DND-41 (cell line): ENCODE measurements around the gene PDE1C.

Source experiments
- ATAC-seq: fragments of 200-7000 bp; cut with Tn5 transposase; 3 replicates; pipeline ENCODE4 v1.9.1; 2021; ENCODE audit warnings: low read depth; ENCODE audit not compliant: insufficient read depth
- DNase-seq: peaks from one replicate; pipeline ENCODE4 v3.0.0-alpha.2; 2020
- H2AFZ ChIP-seq: 2 replicates; pipeline ENCODE4 v1.6.0; 2012; ENCODE audit warnings: low read depth, low read length
- H3K27ac ChIP-seq: 2 replicates; pipeline ENCODE4 v1.5.1; 2012; ENCODE audit warnings: low read length, inconsistent platforms
- H3K27me3 ChIP-seq: fragments of 200-600 bp; sonication (generic); 2 replicates; pipeline ENCODE4 v1.6.0; 2012; ENCODE audit warnings: low read length, mild to moderate bottlenecking, inconsistent platforms; ENCODE audit not compliant: insufficient read depth, poor library complexity
- H3K36me3 ChIP-seq: 2 replicates; pipeline ENCODE4 v1.5.1; 2012; ENCODE audit warnings: low read length, inconsistent platforms; ENCODE audit not compliant: insufficient read depth
- H3K4me1 ChIP-seq: 2 replicates; pipeline ENCODE4 v1.5.1; 2012; ENCODE audit warnings: mild to moderate bottlenecking, low read length; ENCODE audit not compliant: insufficient read depth
- H3K4me2 ChIP-seq: 2 replicates; pipeline ENCODE4 v1.6.0; 2012; ENCODE audit warnings: mild to moderate bottlenecking, moderate library complexity, low read length, inconsistent platforms; ENCODE audit not compliant: insufficient read depth
- H3K4me3 ChIP-seq, 2 experiments: fragments of 200-600 bp in 1 of 2; shearing (Covaris generic) in 1 of 2; 2 replicates each; pipeline ENCODE4 v1.5.1; 2012 to 2016; ENCODE audit warnings: inconsistent platforms in 2 of 2, low read length in 2 of 2, mild to moderate bottlenecking in 2 of 2, low read depth in 1 of 2, moderate library complexity in 1 of 2
- H3K79me2 ChIP-seq: 2 replicates; pipeline ENCODE4 v1.6.0; 2012; ENCODE audit warnings: low read length, inconsistent platforms; ENCODE audit not compliant: insufficient read depth
- H3K9ac ChIP-seq: 2 replicates; pipeline ENCODE4 v1.6.0; 2012; ENCODE audit warnings: low read depth, mild to moderate bottlenecking, inconsistent platforms, low read length, moderate library complexity
- H3K9me3 ChIP-seq: 2 replicates; pipeline ENCODE4 v1.5.1; 2012; ENCODE audit warnings: low read length, moderate library complexity, mild to moderate bottlenecking, inconsistent platforms; ENCODE audit not compliant: insufficient read depth, severe bottlenecking
- H4K20me1 ChIP-seq: 2 replicates; pipeline ENCODE4 v1.6.0; 2012; ENCODE audit warnings: low read length; ENCODE audit not compliant: insufficient read depth
- CTCF ChIP-seq: IDR thresholded peaks from 2 replicates; pipeline ENCODE4 v1.5.1; 2012; ENCODE audit warnings: borderline replicate concordance, low read length, moderate library complexity, mild to moderate bottlenecking; ENCODE audit not compliant: poor library complexity, severe bottlenecking; ENCODE audit errors: extremely low read depth
- EZH2 ChIP-seq: IDR thresholded peaks from 3 replicates; pipeline ENCODE4 v1.6.1; 2012; ENCODE audit warnings: borderline replicate concordance, low read depth, mild to moderate bottlenecking, moderate library complexity, low read length, inconsistent platforms; ENCODE audit not compliant: severe bottlenecking

PDE1C gene

GRCh38 chr7:31954500-31954899 is 115.7 kb downstream of the PDE1C start:
- no peaks in the 10 kb centered on the region for H3K4me1 ChIP-seq
- no peak overlapping the region for H2AFZ ChIP-seq
- no peaks in the 10 kb centered on the region for H3K79me2 ChIP-seq
- no peak for TF ChIP-seq CTCF
- TF ChIP-seq EZH2, result no peak
- H3K36me3 ChIP-seq, result no peaks in the 10 kb centered on the region
- H3K4me2 ChIP-seq, result no peak overlapping the region
- H3K9ac ChIP-seq, result no peak overlapping the region
- no peaks in the 10 kb centered on the region for H3K9me3 ChIP-seq
- DNase-seq, result no peak
- H3K27me3 ChIP-seq, result no peaks in the 10 kb centered on the region
- H3K4me3 ChIP-seq, result no peak overlapping the region
- no peak for ATAC-seq
- H3K27ac ChIP-seq, result no peak overlapping the region
- no peaks in the 10 kb centered on the region for H4K20me1 ChIP-seq

- Histone ChIP-seq H3K27ac (no peak overlapping the region), H3K9me3 (no peaks in the 10 kb centered on the region), H3K4me2 (no peak overlapping the region), H4K20me1 (no peaks in the 10 kb centered on the region), H3K9ac (no peak overlapping the region), H3K27me3 (no peaks in the 10 kb centered on the region), H3K4me1 (no peaks in the 10 kb centered on the region), H2AFZ (no peak overlapping the region), H3K36me3 (no peaks in the 10 kb centered on the region), H3K79me2 (no peaks in the 10 kb centered on the region), H3K4me3 (no peak overlapping the region)
- no peak for TF ChIP-seq EZH2
- DNase-seq (no peak), ATAC-seq (no peak)
Observed at GRCh38 chr7:31953432-31953831, 116.8 kb downstream of the PDE1C start.

- H3K9ac ChIP-seq, result no peak overlapping the region
- H3K4me2 ChIP-seq, result no peak overlapping the region
- H3K36me3 ChIP-seq, result no peaks in the 10 kb centered on the region
- no peaks in the 10 kb centered on the region for H3K79me2 ChIP-seq
- H3K27ac ChIP-seq, result no peak overlapping the region
- H2AFZ ChIP-seq, result no peak overlapping the region
- ATAC-seq (0 out of 3 replicates have a peak, but pooled peaks have one; percentile 35), DNase-seq (no peak)
- no peak overlapping the region for H3K4me3 ChIP-seq
- TF ChIP-seq CTCF (no peak), EZH2 (no peak)
- H3K27me3 ChIP-seq, result no peaks in the 10 kb centered on the region
- no peaks in the 10 kb centered on the region for H4K20me1 ChIP-seq
- no peaks in the 10 kb centered on the region for H3K4me1 ChIP-seq
- peaks cover 4% of the 10 kb centered on the region for H3K9me3 ChIP-seq
Observed at GRCh38 chr7:31950091-31950755, 120.0 kb downstream of the PDE1C start.

GRCh38 chr7:31948029-31948428 is 122.2 kb downstream of the PDE1C start:
- no peak for TF ChIP-seq EZH2
- TF ChIP-seq CTCF, result no peak
- DNase-seq (no peak), ATAC-seq (no peak)
- H3K36me3 ChIP-seq, result no peaks in the 10 kb centered on the region
- no peak overlapping the region for H3K4me2 ChIP-seq
- H2AFZ ChIP-seq, result no peak overlapping the region
- no peak overlapping the region for H3K9ac ChIP-seq
- no peak overlapping the region for H3K27ac ChIP-seq
- H4K20me1 ChIP-seq, result no peaks in the 10 kb centered on the region
- no peaks in the 10 kb centered on the region for H3K4me1 ChIP-seq
- H3K79me2 ChIP-seq, result no peaks in the 10 kb centered on the region
- H3K9me3 ChIP-seq, result peaks cover 4% of the 10 kb centered on the region
- no peak overlapping the region for H3K4me3 ChIP-seq
- no peaks in the 10 kb centered on the region for H3K27me3 ChIP-seq
